Measurements from ENCODE around the gene USP2.
A peak's percentile ranks its signal among the peaks of the same experiment; 100 is the strongest.

USP2 gene

GRCh38 chr11:119363851-119364590 is 17.5 kb downstream of the USP2 start:
- Histone ChIP-seq H4K20me1 (peaks cover 0 to 11% (median 0%) of the 10 kb centered on the region in 11 experiments; a peak in 3 of 22 replicates), H3K4me1 (peaks cover 81 to 97% (median 87%) of the 10 kb centered on the region in 10 experiments), H3K36me3 (0 out of 22 replicates have a peak, but pooled peaks cover 0 to 4% (median 0%) of the 10 kb centered on the region in 11 experiments), H3K27me3 (peaks cover 13 to 29% (median 24%) of the 10 kb centered on the region in 11 experiments; a peak in 21 of 22 replicates), H3K27ac (peak overlapping the region in 2 of 11 experiments; percentile 25 to 48; a peak in 5 of 22 replicates), H3K9me3 (replicated peaks in 1 of 11) (no peaks in the 10 kb centered on the region), H3K9ac (peak overlapping the region in 10 of 11 experiments; percentile 46 to 71 (median 65); a peak in 18 of 22 replicates), H3K4me3 (peak overlapping the region; percentile 42 to 67 (median 52); a peak in 19 of 20 replicates), H3K4me2 (peak overlapping the region; percentile 67 to 89 (median 81))
- TF ChIP-seq Cebpa-rat (IDR thresholded peaks at IDR 0.05), result no peak

DNA sequence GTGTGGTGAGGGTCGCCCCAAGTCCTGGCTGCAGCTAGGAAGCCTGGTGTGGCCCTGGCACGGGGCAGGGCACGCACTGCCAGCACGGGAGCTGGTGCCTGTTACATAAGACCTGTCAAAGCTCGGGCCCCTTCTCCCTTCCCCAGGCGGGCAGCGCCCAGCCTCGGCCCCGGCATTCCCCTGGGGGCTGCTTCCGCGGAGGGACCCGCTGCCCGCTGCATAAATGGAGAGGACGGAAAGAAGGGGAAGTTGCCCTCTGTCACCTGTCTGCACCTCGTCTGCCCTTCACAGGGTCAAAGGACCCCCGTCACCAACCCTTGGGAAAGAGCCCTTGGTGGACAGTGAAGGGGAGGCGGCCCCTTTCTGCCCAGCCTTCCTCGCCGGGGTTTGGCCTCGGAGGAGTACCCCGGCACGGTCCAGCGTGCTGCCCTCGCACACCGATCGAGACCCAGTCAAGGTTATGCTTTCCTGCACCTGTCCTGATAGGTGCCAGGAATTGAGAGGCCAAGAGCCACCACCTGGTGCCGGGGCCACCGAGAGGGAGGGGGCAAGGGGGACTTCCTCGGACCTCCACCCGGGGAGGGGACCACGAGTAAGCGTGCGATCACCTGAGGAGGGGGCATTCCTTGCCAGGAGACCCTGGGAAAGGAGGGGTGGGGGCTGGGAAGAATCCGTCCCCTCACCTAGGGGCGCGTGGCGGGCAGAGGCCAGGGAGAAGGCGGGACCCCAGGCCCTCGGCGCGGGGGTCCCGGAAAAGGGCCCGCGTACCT is 18.2 kb downstream of the USP2 start:
- no peaks in the 10 kb centered on the region for H3K9me3 ChIP-seq (replicated peaks in 1 of 11)
- TF ChIP-seq Cebpa-rat (IDR thresholded peaks at IDR 0.05), result no peak
- H3K27ac ChIP-seq, result no peak overlapping the region
- H3K4me2 ChIP-seq, result peak overlapping the region; percentile 67 to 89 (median 81)
- H4K20me1 ChIP-seq, result peaks cover 0 to 11% (median 0%) of the 10 kb centered on the region in 11 experiments; a peak in 3 of 22 replicates
- peaks cover 13 to 29% (median 24%) of the 10 kb centered on the region in 11 experiments; a peak in 21 of 22 replicates for H3K27me3 ChIP-seq
- H3K4me1 ChIP-seq, result peaks cover 77 to 97% (median 83%) of the 10 kb centered on the region in 10 experiments
- H3K36me3 ChIP-seq, result 0 out of 22 replicates have a peak, but pooled peaks cover 0 to 7% (median 0%) of the 10 kb centered on the region in 11 experiments
- H3K9ac ChIP-seq, result peak overlapping the region in 5 of 11 experiments; percentile 64 to 71 (median 67); a peak in 5 of 22 replicates
- H3K4me3 ChIP-seq, result peak overlapping the region; percentile 42 to 67 (median 52); a peak in 18 of 20 replicates

GRCh38 chr11:119362741-119363080 is 18.8 kb downstream of the USP2 start:
- peak overlapping the region; percentile 67 to 89 (median 81) for H3K4me2 ChIP-seq
- H3K4me3 ChIP-seq, result peak overlapping the region in 3 of 10 experiments; percentile 50 to 58 (median 58); a peak in 3 of 20 replicates
- TF ChIP-seq Cebpa-rat (IDR thresholded peaks at IDR 0.05), result no peak
- H3K9ac ChIP-seq, result no peak overlapping the region
- peaks cover 0 to 11% (median 0%) of the 10 kb centered on the region in 11 experiments; a peak in 3 of 22 replicates for H4K20me1 ChIP-seq
- 0 out of 22 replicates have a peak, but pooled peaks cover 0 to 7% (median 0%) of the 10 kb centered on the region in 11 experiments for H3K36me3 ChIP-seq
- H3K9me3 ChIP-seq (replicated peaks in 1 of 11), result no peaks in the 10 kb centered on the region
- H3K27me3 ChIP-seq, result peaks cover 13 to 29% (median 24%) of the 10 kb centered on the region in 11 experiments; a peak in 21 of 22 replicates
- peaks cover 77 to 97% (median 83%) of the 10 kb centered on the region in 10 experiments for H3K4me1 ChIP-seq
- no peak overlapping the region for H3K27ac ChIP-seq

- Histone ChIP-seq H3K4me1 (peaks cover 73 to 93% (median 81%) of the 10 kb centered on the region in 10 experiments), H3K27me3 (peaks cover 13 to 29% (median 24%) of the 10 kb centered on the region in 11 experiments; a peak in 21 of 22 replicates), H3K4me3 (no peak overlapping the region; a peak in 1 of 20 replicates), H4K20me1 (peaks cover 0 to 11% (median 0%) of the 10 kb centered on the region in 11 experiments; a peak in 3 of 22 replicates), H3K36me3 (0 out of 22 replicates have a peak, but pooled peaks cover 0 to 7% (median 0%) of the 10 kb centered on the region in 11 experiments), H3K9ac (peak overlapping the region in 3 of 11 experiments; percentile 1 to 48 (median 18); a peak in 3 of 22 replicates), H3K4me2 (peak overlapping the region; percentile 67 to 89 (median 81)), H3K9me3 (replicated peaks in 1 of 11) (no peaks in the 10 kb centered on the region), H3K27ac (peak overlapping the region in 4 of 11 experiments; percentile 10 to 42 (median 22); a peak in 4 of 22 replicates)
- no peak for TF ChIP-seq Cebpa-rat (IDR thresholded peaks at IDR 0.05)
These were observed 19.4 kb downstream of the USP2 start for GRCh38 chr11:119361941-119362725.

GRCh38 chr11:119361056-119361787 is 20.3 kb downstream of the USP2 start:
- H3K9me3 ChIP-seq (replicated peaks in 1 of 11), result no peaks in the 10 kb centered on the region
- 0 out of 22 replicates have a peak, but pooled peaks cover 0 to 7% (median 0%) of the 10 kb centered on the region in 11 experiments for H3K36me3 ChIP-seq
- peak overlapping the region in 4 of 11 experiments; percentile 1 to 48 (median 21); a peak in 6 of 22 replicates for H3K9ac ChIP-seq
- peaks cover 13 to 30% (median 24%) of the 10 kb centered on the region in 11 experiments; a peak in 21 of 22 replicates for H3K27me3 ChIP-seq
- peak overlapping the region in 5 of 11 experiments; percentile 15 to 51 (median 43); a peak in 5 of 22 replicates for H3K27ac ChIP-seq
- H3K4me2 ChIP-seq, result peak overlapping the region; percentile 67 to 89 (median 81)
- no peak overlapping the region; a peak in 1 of 20 replicates for H3K4me3 ChIP-seq
- H4K20me1 ChIP-seq, result peaks cover 0 to 11% (median 0%) of the 10 kb centered on the region in 11 experiments; a peak in 3 of 22 replicates
- no peak; a peak in 1 of 22 replicates for TF ChIP-seq Cebpa-rat (IDR thresholded peaks at IDR 0.05)
- peaks cover 72 to 87% (median 79%) of the 10 kb centered on the region in 10 experiments for H3K4me1 ChIP-seq

GRCh38 chr11:119359365-119360214 is 21.9 kb downstream of the USP2 start:
- H3K4me3 ChIP-seq, result no peak overlapping the region
- H3K36me3 ChIP-seq, result 0 out of 22 replicates have a peak, but pooled peaks cover 0 to 7% (median 0%) of the 10 kb centered on the region in 11 experiments
- H3K27ac ChIP-seq, result peak overlapping the region in 4 of 11 experiments; percentile 1 to 45 (median 36); a peak in 4 of 22 replicates
- H3K4me1 ChIP-seq, result peaks cover 62 to 73% (median 68%) of the 10 kb centered on the region in 10 experiments
- peaks cover 13 to 38% (median 30%) of the 10 kb centered on the region in 11 experiments; a peak in 21 of 22 replicates for H3K27me3 ChIP-seq
- peaks cover 0 to 11% (median 0%) of the 10 kb centered on the region in 11 experiments; a peak in 3 of 22 replicates for H4K20me1 ChIP-seq
- peak overlapping the region in 1 of 11 experiments; percentile 37; a peak in 2 of 22 replicates for H3K9ac ChIP-seq
- TF ChIP-seq Cebpa-rat (IDR thresholded peaks at IDR 0.05), result no peak
- peak overlapping the region; percentile 67 to 89 (median 81) for H3K4me2 ChIP-seq
- no peaks in the 10 kb centered on the region for H3K9me3 ChIP-seq (replicated peaks in 1 of 11)
